ENCODE data around the gene WDR41.

DNA sequence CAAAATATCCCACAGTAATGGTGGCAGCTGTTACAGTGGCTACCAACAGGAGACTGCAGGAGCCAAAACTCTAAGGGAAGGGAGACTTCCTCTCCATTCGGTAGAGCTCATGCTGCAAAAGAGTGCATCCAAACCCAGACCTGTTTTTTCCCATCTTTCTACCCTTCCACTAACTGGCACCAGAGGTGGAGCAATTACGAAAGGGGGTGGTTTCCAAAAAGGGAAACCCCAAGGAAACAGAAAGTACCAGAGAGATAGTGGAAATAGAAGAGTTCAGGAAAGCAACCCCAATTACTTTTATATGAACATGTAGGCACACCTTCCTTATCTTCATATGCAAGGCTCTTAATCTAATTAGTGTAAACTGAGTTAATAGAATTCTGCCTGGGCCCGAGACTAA, 7.3 kb upstream of the WDR41 start:
- TF ChIP-seq SUZ12 (IDR thresholded peaks at IDR 0.05; ENCODE audit: extremely low read depth, insufficient read depth, insufficient read length) = no peak
- TF ChIP-seq ZNF274 (IDR thresholded peaks at IDR 0.05; ENCODE audit: low read depth, low read length) = no peak

Measured in NT2/D1 (cell line).